Measurements from ENCODE around the gene FAM78A. TPM values are rescaled to one million over a fixed set of nuclear protein-coding genes. Genes with fewer than 3 reads are reported as not detected.

FAM78A gene
- total and polyA plus RNA-seq, 2 of the 8 experiments (the other 6 are each of a cell fraction or from before 2014, with no cell fraction given): 3.1 TPM

GRCh38 chr9:131290036-131290766 is 13.9 kb upstream of the FAM78A start (continued):
- TF ChIP-seq SP2 (IDR thresholded peaks at IDR 0.05; ENCODE audit: low read length): no peak
- no peak for TF ChIP-seq TAF1 (IDR thresholded peaks at IDR 0.05; ENCODE audit: low read depth, low read length)
- TF ChIP-seq SP1 (IDR thresholded peaks at IDR 0.05; ENCODE audit: low read depth, low read length): no peak
- TF ChIP-seq ATF2 (IDR thresholded peaks at IDR 0.05; ENCODE audit: low read length): no peak
- no peak for TF ChIP-seq CTBP2 (IDR thresholded peaks at IDR 0.05; ENCODE audit: borderline replicate concordance, insufficient read depth, insufficient read length, low read length)

Measured in H1 (cell line).